HCT116 (cell line): ENCODE results near the gene CEP162. TPM values are rescaled to one million over a fixed set of nuclear protein-coding genes. Genes with fewer than 3 reads are reported as not detected.

Experiments
- ATAC-seq: fragments of 200-7000 bp; cut with Tn5 transposase; 2 replicates; pipeline ENCODE4 v1.9.1; 2020; ENCODE audit warnings: mild to moderate bottlenecking, moderate library complexity
- BruUV-seq: library from RNA; stranded (reverse); fragments of 400-500 nt; replicated peaks from 2 replicates; lab custom pipeline; 2021; lab: Mats Ljungman, UMichigan
- CTCF ChIA-PET: fragments of 300-600 bp; sonication (Branson Sonifier 250); formaldehyde crosslinking; loops from one replicate; lab custom pipeline; 2021; ENCODE audit warnings: antibody characterized with exemption; lab: Charles Lee
- POLR2A ChIA-PET: fragments of 300-600, 350-600 bp; sonication (Branson Sonifier 250); formaldehyde crosslinking; loops from one replicate; lab custom pipeline; 2021; ENCODE audit warnings: antibody characterized with exemption; lab: Charles Lee
- RAD21 ChIA-PET, 2 experiments: fragments of 300-600 bp; sonication (Branson Sonifier 250); formaldehyde crosslinking; loops; one replicate each; lab custom pipeline; 2023; ENCODE audit warnings: low total read pairs in 2 of 2; ENCODE audit not compliant: uncharacterized antibody in 2 of 2, unreplicated experiment in 2 of 2, low non-redundant PET in 1 of 2; lab: Charles Lee
- DNase-seq: peaks from one replicate; pipeline ENCODE4 v3.0.0-alpha.2; 2010; ENCODE audit warnings: low read depth, low spot score
- H2AFZ ChIP-seq: fragments of 200-600 bp; shearing (Covaris generic), sonication (generic); 2 replicates; pipeline ENCODE4 v1.6.1; 2017; ENCODE audit warnings: low read depth, mixed run types, mixed read lengths, antibody characterized with exemption, low read length; ENCODE audit not compliant: poor library complexity, severe bottlenecking
- H3K27ac ChIP-seq: 2 replicates; pipeline ENCODE4 v1.5.1; 2012; ENCODE audit warnings: low read depth, low read length
- H3K27me3 ChIP-seq: fragments of 200-600 bp; sonication (generic); 2 replicates; pipeline ENCODE4 v1.6.1; 2016; ENCODE audit warnings: mixed run types, low read length, mixed read lengths; ENCODE audit not compliant: insufficient read depth
- H3K36me3 ChIP-seq, 2 experiments: fragments of 200-500 bp in 1 of 2; fragments of 200-600 bp in 1 of 2; sonication (Bioruptor generic) in 1 of 2; sonication (generic) in 1 of 2; 2 replicates each; pipeline versions ENCODE4 v1.5.1 to v1.6.1; 2014 to 2016; ENCODE audit warnings: low read length in 2 of 2, inconsistent platforms in 1 of 2, mixed read lengths in 1 of 2, mixed run types in 1 of 2; ENCODE audit not compliant: insufficient read depth in 2 of 2, control insufficient read depth in 1 of 2
- H3K4me1 ChIP-seq, 2 experiments: fragments of 200-600 bp in 1 of 2; sonication (generic) in 1 of 2; 2 replicates each; pipeline versions ENCODE4 v1.5.1 to v1.6.1; 2012 to 2017; ENCODE audit warnings: low read length in 2 of 2, inconsistent platforms in 1 of 2, mild to moderate bottlenecking in 1 of 2, mixed read lengths in 1 of 2, mixed run types in 1 of 2, moderate library complexity in 1 of 2; ENCODE audit not compliant: insufficient read depth in 2 of 2, control insufficient read depth in 1 of 2
- H3K4me2 ChIP-seq: fragments of 200-600 bp; sonication (generic); 2 replicates; pipeline ENCODE4 v1.6.1; 2017; ENCODE audit warnings: mixed run types, low read length, mixed read lengths
- H3K4me3 ChIP-seq, 2 experiments: fragments of 200-600 bp in 1 of 2; sonication (generic) in 1 of 2; replicated peaks in 1 of 2; 2 replicates each; pipeline ENCODE4 v1.5.1; 2011 to 2016; ENCODE audit warnings: low read length in 2 of 2, control low read depth in 1 of 2, low read depth in 1 of 2, mild to moderate bottlenecking in 1 of 2, mixed read lengths in 1 of 2, mixed run types in 1 of 2
- H3K79me2 ChIP-seq: fragments of 200-600 bp; sonication (generic); 2 replicates; pipeline ENCODE4 v1.6.1; 2017; ENCODE audit warnings: mild to moderate bottlenecking, mixed run types, low read length, moderate library complexity, mixed read lengths; ENCODE audit not compliant: insufficient read depth
- H3K9ac ChIP-seq: fragments of 200-600 bp; sonication (generic); 2 replicates; pipeline ENCODE4 v1.6.1; 2016; ENCODE audit warnings: low read length, mixed read lengths
- H3K9me2 ChIP-seq: fragments of 200-600 bp; sonication (generic), shearing (Covaris generic); 2 replicates; pipeline ENCODE4 v1.6.1; 2017; ENCODE audit warnings: mixed run types, mild to moderate bottlenecking, moderate library complexity; ENCODE audit not compliant: insufficient read depth
- H3K9me3 ChIP-seq, 2 experiments: fragments of 200-500 bp in 1 of 2; fragments of 200-600 bp in 1 of 2; sonication (Bioruptor generic) in 1 of 2; sonication (generic) in 1 of 2; 2 replicates each; pipeline ENCODE4 v1.6.1; 2014 to 2017; ENCODE audit warnings: low read length in 2 of 2, mixed read lengths in 2 of 2, inconsistent platforms in 1 of 2, low read depth in 1 of 2, mild to moderate bottlenecking in 1 of 2, mixed run types in 1 of 2, moderate library complexity in 1 of 2; ENCODE audit not compliant: control insufficient read depth in 1 of 2, insufficient read depth in 1 of 2
- H4K20me1 ChIP-seq: fragments of 200-600 bp; sonication (generic), shearing (Covaris generic); 2 replicates; pipeline ENCODE4 v1.6.1; 2017; ENCODE audit warnings: mixed run types, mild to moderate bottlenecking, moderate library complexity; ENCODE audit not compliant: insufficient read depth
- ATF3 ChIP-seq: IDR thresholded peaks from 2 replicates; pipeline ENCODE4 v1.6.1; 2012
- CTCF ChIP-seq, 3 experiments: fragments of 200-600 bp in 1 of 3; sonication (generic) in 1 of 3; IDR thresholded peaks in 2 of 3; conservative IDR thresholded peaks in 1 of 3; 2 replicates each; pipeline ENCODE4 v1.5.1; 2012 to 2017; ENCODE audit warnings: low read depth in 2 of 3, low read length in 2 of 3, antibody characterized with exemption in 1 of 3, borderline replicate concordance in 1 of 3, control low read depth in 1 of 3, mild to moderate bottlenecking in 1 of 3, mixed read lengths in 1 of 3, mixed run types in 1 of 3, moderate library complexity in 1 of 3; ENCODE audit not compliant: insufficient read depth in 1 of 3
- FOSL1 ChIP-seq: IDR thresholded peaks from 2 replicates; pipeline ENCODE4 v1.6.1; 2012; ENCODE audit warnings: low read depth
- RAD21 ChIP-seq: IDR thresholded peaks from 2 replicates; pipeline ENCODE4 v1.6.1; 2012; ENCODE audit warnings: low read depth, mild to moderate bottlenecking
- SIN3A ChIP-seq: IDR thresholded peaks from 2 replicates; pipeline ENCODE4 v1.6.1; 2012; ENCODE audit warnings: low read depth
- SP1 ChIP-seq: IDR thresholded peaks from 2 replicates; pipeline ENCODE4 v1.6.1; 2012; ENCODE audit warnings: low read depth
- SRF ChIP-seq: IDR thresholded peaks from 2 replicates; pipeline ENCODE4 v1.6.1; 2012; ENCODE audit warnings: low read depth
- YY1 ChIP-seq: IDR thresholded peaks from 2 replicates; pipeline ENCODE4 v1.6.1; 2011; ENCODE audit warnings: low read length, low read depth, moderate library complexity, mild to moderate bottlenecking; ENCODE audit not compliant: insufficient replicate concordance; ENCODE audit errors: extremely low read depth
- ZNF274 ChIP-seq: fragments of 200-500 bp; sonication (Bioruptor generic); IDR thresholded peaks from 2 replicates; pipeline ENCODE4 v1.6.1; 2014; ENCODE audit warnings: mild to moderate bottlenecking, low read depth, low read length, inconsistent platforms
- intact Hi-C: fragments of 100-400 bp; cut with micrococcal nuclease; formaldehyde crosslinking; loops from 2 replicates; pipeline ENCODE4 v1.10.0; 2022
- total RNA-seq: library from RNA; stranded (reverse); gene quantifications from one replicate; pipeline ENCODE4 v1.2.1, GENCODE V29; 2021; ENCODE audit not compliant: unreplicated experiment

CEP162 gene
- total RNA-seq, 1 experiment from 2014 or later = 5.5 TPM

- Histone ChIP-seq H3K27me3 (no peaks in the 10 kb centered on the region), H3K9me3 (no peaks in the 10 kb centered on the region), H3K4me1 (peaks cover 4 to 6% of the 10 kb centered on the region in 2 experiments), H4K20me1 (no peaks in the 10 kb centered on the region), H3K9me2 (no peaks in the 10 kb centered on the region), H3K9ac (no peak overlapping the region), H3K27ac (no peak overlapping the region), H3K4me2 (no peak overlapping the region), H3K4me3 (no peak overlapping the region), H2AFZ (no peak overlapping the region), H3K36me3 (no peaks in the 10 kb centered on the region), H3K79me2 (no peaks in the 10 kb centered on the region)
- intact Hi-C loops = no loop called here
- BruUV-seq = no TSS peak
- ATAC-seq (no peak), DNase-seq (no peak)
- CTCF ChIA-PET = no interaction called here
- TF ChIP-seq SRF (no peak), ZNF274 (no peak), CTCF (IDR thresholded peaks at IDR 0.05 in 2 of 3, conservative IDR thresholded peaks at IDR 0.05 in 1 of 3; ENCODE audit: borderline replicate concordance in 1 of 3, insufficient read depth in 1 of 3, low read depth in 2 of 3, low read length in 2 of 3) (no peak), ATF3 (no peak), SIN3A (no peak), FOSL1 (no peak), SP1 (no peak), YY1 (no peak), RAD21 (no peak)
- POLR2A ChIA-PET = no interaction called here
- RAD21 ChIA-PET = no interaction called here
These were observed 149.8 kb downstream of the CEP162 start for GRCh38 chr6:84077645-84078044.
